Panc1 (cell line): ENCODE results near the gene BCL11B.

Experiments used
- POLR2AphosphoS5 ChIP-seq: IDR thresholded peaks from 2 replicates; pipeline ENCODE4 v1.6.1; 2012; ENCODE audit warnings: mild to moderate bottlenecking, low read depth, low read length, moderate library complexity
- SIN3A ChIP-seq: IDR thresholded peaks from 2 replicates; pipeline ENCODE4 v1.6.1; 2012; ENCODE audit warnings: low read depth, mild to moderate bottlenecking, low read length, moderate library complexity, borderline replicate concordance; ENCODE audit not compliant: insufficient read depth
- TCF7L2 ChIP-seq: IDR thresholded peaks from 2 replicates; pipeline ENCODE4 v1.6.1; 2011; ENCODE audit warnings: mild to moderate bottlenecking, low read depth, low read length, inconsistent platforms
- TF ChIP-seq, protein P1 (sequence below): fragments of 450-650 bp; IDR thresholded peaks from 2 replicates; pipeline ENCODE4 v1.5.1; 2017; ENCODE audit warnings: mild to moderate bottlenecking
- TF ChIP-seq, protein P2 (sequence below), 2 experiments: IDR thresholded peaks; 2 replicates each; pipeline ENCODE4 v1.6.1; 2011 to 2012; ENCODE audit warnings: low read depth in 2 of 2, control low read depth in 1 of 2, low read length in 1 of 2, mild to moderate bottlenecking in 1 of 2, moderate library complexity in 1 of 2; ENCODE audit not compliant: insufficient read depth in 1 of 2

DNA sequence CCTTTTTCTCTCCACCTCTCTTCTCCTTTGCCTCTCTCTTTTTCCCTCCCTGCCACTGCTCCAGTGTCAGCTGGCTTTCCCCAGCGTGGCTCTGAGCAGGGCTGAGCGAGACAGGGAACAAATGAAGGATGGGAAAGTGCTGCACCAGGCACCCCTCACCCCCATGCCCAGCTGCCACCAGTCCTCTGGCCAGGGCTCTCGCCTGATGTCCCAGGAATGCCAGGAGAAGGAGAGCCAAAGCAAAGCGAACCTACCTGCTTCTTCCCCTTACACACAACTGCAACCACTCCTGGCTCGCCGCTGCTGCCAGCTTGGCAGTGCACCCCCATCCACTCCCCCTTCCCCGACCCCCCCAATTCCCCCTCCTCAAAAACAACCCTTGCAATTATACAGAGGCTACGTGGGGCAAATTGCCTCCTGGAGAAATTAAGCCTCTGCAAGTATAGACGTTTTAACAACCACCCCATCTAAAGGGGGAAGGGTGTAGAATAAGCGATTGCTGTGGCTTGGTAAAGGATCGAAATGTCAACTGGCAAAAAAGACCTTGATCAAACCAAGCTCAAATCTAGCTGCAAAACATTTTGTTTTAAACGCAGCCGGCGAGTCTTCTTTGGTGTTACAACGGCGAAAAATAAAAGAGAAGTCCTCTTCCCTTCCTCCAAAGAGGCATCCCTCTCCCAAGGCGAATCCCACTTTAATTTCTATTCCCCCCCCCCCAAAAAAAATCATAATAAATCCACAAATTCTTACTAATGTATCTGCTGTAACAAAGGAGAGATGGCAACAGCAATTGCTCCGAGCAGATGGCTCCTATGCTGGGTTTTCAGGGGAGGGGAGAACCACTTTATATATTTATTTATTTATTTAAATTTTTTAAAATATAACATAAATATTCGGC lies 2.9 kb downstream of the BCL11B start:
- TF ChIP-seq, protein P1, sequence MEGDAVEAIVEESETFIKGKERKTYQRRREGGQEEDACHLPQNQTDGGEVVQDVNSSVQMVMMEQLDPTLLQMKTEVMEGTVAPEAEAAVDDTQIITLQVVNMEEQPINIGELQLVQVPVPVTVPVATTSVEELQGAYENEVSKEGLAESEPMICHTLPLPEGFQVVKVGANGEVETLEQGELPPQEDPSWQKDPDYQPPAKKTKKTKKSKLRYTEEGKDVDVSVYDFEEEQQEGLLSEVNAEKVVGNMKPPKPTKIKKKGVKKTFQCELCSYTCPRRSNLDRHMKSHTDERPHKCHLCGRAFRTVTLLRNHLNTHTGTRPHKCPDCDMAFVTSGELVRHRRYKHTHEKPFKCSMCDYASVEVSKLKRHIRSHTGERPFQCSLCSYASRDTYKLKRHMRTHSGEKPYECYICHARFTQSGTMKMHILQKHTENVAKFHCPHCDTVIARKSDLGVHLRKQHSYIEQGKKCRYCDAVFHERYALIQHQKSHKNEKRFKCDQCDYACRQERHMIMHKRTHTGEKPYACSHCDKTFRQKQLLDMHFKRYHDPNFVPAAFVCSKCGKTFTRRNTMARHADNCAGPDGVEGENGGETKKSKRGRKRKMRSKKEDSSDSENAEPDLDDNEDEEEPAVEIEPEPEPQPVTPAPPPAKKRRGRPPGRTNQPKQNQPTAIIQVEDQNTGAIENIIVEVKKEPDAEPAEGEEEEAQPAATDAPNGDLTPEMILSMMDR, result no peak
- TF ChIP-seq, protein P2, sequence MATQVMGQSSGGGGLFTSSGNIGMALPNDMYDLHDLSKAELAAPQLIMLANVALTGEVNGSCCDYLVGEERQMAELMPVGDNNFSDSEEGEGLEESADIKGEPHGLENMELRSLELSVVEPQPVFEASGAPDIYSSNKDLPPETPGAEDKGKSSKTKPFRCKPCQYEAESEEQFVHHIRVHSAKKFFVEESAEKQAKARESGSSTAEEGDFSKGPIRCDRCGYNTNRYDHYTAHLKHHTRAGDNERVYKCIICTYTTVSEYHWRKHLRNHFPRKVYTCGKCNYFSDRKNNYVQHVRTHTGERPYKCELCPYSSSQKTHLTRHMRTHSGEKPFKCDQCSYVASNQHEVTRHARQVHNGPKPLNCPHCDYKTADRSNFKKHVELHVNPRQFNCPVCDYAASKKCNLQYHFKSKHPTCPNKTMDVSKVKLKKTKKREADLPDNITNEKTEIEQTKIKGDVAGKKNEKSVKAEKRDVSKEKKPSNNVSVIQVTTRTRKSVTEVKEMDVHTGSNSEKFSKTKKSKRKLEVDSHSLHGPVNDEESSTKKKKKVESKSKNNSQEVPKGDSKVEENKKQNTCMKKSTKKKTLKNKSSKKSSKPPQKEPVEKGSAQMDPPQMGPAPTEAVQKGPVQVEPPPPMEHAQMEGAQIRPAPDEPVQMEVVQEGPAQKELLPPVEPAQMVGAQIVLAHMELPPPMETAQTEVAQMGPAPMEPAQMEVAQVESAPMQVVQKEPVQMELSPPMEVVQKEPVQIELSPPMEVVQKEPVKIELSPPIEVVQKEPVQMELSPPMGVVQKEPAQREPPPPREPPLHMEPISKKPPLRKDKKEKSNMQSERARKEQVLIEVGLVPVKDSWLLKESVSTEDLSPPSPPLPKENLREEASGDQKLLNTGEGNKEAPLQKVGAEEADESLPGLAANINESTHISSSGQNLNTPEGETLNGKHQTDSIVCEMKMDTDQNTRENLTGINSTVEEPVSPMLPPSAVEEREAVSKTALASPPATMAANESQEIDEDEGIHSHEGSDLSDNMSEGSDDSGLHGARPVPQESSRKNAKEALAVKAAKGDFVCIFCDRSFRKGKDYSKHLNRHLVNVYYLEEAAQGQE (IDR thresholded peaks at IDR 0.05; ENCODE audit: insufficient read depth in 1 of 2, low read depth in 2 of 2, low read length in 1 of 2), result no peak
- TF ChIP-seq POLR2AphosphoS5 (no peak), TCF7L2 (no peak), SIN3A (no peak)
